Loucy (cell line): ENCODE data around the gene TRMT44.

Experiments
- EZH2phosphoT487 ChIP-seq: fragments of 200-600 bp; IDR thresholded peaks from 2 replicates; pipeline ENCODE4 v1.6.1; 2018; ENCODE audit warnings: antibody characterized with exemption, mild to moderate bottlenecking, moderate library complexity, borderline replicate concordance
- TF ChIP-seq, protein P1 (sequence below): fragments of 200-600 bp; sonication (generic); conservative IDR thresholded peaks from 2 replicates; pipeline ENCODE4 v1.5.1; 2014; ENCODE audit warnings: mild to moderate bottlenecking, antibody characterized with exemption, low read length

DNA sequence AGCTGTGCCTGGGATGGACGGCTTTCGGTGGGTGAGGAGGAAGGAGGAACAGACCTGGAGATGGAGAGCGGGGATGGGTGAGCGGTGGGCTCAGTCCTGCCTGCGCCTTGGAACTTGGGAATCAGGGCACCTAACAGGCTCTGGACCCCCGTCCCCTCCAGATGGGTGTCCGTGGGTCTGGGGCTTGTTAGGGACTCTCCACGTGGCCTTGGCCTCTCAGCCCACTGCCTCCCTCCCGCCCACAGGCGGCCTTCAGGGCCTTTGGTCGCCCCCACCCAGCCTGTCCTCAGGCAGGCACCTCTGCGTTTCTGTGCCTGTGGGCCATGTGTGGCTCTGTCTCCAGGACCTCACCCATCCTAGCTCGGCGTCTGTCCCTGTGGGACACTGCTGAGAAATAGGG lies 29.0 kb downstream of the TRMT44 start:
- TF ChIP-seq, protein P1, sequence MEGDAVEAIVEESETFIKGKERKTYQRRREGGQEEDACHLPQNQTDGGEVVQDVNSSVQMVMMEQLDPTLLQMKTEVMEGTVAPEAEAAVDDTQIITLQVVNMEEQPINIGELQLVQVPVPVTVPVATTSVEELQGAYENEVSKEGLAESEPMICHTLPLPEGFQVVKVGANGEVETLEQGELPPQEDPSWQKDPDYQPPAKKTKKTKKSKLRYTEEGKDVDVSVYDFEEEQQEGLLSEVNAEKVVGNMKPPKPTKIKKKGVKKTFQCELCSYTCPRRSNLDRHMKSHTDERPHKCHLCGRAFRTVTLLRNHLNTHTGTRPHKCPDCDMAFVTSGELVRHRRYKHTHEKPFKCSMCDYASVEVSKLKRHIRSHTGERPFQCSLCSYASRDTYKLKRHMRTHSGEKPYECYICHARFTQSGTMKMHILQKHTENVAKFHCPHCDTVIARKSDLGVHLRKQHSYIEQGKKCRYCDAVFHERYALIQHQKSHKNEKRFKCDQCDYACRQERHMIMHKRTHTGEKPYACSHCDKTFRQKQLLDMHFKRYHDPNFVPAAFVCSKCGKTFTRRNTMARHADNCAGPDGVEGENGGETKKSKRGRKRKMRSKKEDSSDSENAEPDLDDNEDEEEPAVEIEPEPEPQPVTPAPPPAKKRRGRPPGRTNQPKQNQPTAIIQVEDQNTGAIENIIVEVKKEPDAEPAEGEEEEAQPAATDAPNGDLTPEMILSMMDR = no peak
- no peak for TF ChIP-seq EZH2phosphoT487
